Muscle of back (tissue), 11 donors: ENCODE measurements around the gene ZIC4. TPM values are rescaled to one million over a fixed set of nuclear protein-coding genes. Genes with fewer than 3 reads are reported as not detected.

ENCODE experiments used
- DNase-seq, 3 donors: peaks; one replicate each; pipeline versions ENCODE4 v3.0.0 to v3.0.0-alpha.2; 2013
- polyA plus RNA-seq, 10 donors: library from polyadenylated mRNA; unstranded; fragments of 120-200 nt; gene quantifications; one replicate each; pipeline ENCODE4 v1.2.1, GENCODE V29; 2013; ENCODE audit not compliant: insufficient read length in 10 of 10

Gene ZIC4
- polyA plus RNA-seq, 10 donors: 1.8 to 19.6 (median 11.8) TPM

GRCh38 chr3:147407498-147408187 lies 1.3 kb upstream of the ZIC4 start:
- DNase-seq: peak in 1 of 3 donors; percentile 75

GRCh38 chr3:147407114-147407497 lies 763 bp upstream of the ZIC4 start:
- DNase-seq: no peak

GRCh38 chr3:147405231-147406027 lies 914 bp downstream of the ZIC4 start:
- peak in 1 of 3 donors; percentile 22 for DNase-seq

GRCh38 chr3:147404800-147405230 lies 1.5 kb downstream of the ZIC4 start:
- peak in 1 of 3 donors; percentile 11 for DNase-seq

- no peak for DNase-seq
Measured at GRCh38 chr3:147404000-147404799, 2.1 kb downstream of the ZIC4 start.

- DNase-seq: no peak
Measured at GRCh38 chr3:147403511-147403910, 2.8 kb downstream of the ZIC4 start.

GRCh38 chr3:147402159-147402558 lies 4.2 kb downstream of the ZIC4 start:
- DNase-seq: no peak

- no peak for DNase-seq
Measured at GRCh38 chr3:147401421-147401820, 4.9 kb downstream of the ZIC4 start.

- no peak for DNase-seq
Measured at GRCh38 chr3:147400999-147401398, 5.3 kb downstream of the ZIC4 start.

- no peak for DNase-seq
Measured at GRCh38 chr3:147400111-147400510, 6.2 kb downstream of the ZIC4 start.

GRCh38 chr3:147398813-147399534 lies 7.4 kb downstream of the ZIC4 start:
- DNase-seq: no peak

- DNase-seq: peak in 1 of 3 donors; percentile 46
Measured at GRCh38 chr3:147397875-147398812, 8.2 kb downstream of the ZIC4 start.

GRCh38 chr3:147397155-147397874 lies 9.0 kb downstream of the ZIC4 start:
- peak in 2 of 3 donors; percentile 71 for DNase-seq

- DNase-seq: no peak
Measured at GRCh38 chr3:147396712-147397046, 9.7 kb downstream of the ZIC4 start.

- DNase-seq: peak in 2 of 3 donors; percentile 73 to 76
Measured at GRCh38 chr3:147395899-147396711, 10.2 kb downstream of the ZIC4 start.

GRCh38 chr3:147394884-147395225 lies 11.5 kb downstream of the ZIC4 start:
- DNase-seq: no peak

- peak in 2 of 3 donors; percentile 61 to 63 for DNase-seq
Measured at GRCh38 chr3:147393943-147394883, 12.1 kb downstream of the ZIC4 start.
